ENCODE results near the gene FURIN.
"Not testable (repeated sequence)": the region's sequence is repeated elsewhere in the genome, so short reads cannot be mapped to it uniquely, and the experiment has no call there.

FURIN gene

DNA sequence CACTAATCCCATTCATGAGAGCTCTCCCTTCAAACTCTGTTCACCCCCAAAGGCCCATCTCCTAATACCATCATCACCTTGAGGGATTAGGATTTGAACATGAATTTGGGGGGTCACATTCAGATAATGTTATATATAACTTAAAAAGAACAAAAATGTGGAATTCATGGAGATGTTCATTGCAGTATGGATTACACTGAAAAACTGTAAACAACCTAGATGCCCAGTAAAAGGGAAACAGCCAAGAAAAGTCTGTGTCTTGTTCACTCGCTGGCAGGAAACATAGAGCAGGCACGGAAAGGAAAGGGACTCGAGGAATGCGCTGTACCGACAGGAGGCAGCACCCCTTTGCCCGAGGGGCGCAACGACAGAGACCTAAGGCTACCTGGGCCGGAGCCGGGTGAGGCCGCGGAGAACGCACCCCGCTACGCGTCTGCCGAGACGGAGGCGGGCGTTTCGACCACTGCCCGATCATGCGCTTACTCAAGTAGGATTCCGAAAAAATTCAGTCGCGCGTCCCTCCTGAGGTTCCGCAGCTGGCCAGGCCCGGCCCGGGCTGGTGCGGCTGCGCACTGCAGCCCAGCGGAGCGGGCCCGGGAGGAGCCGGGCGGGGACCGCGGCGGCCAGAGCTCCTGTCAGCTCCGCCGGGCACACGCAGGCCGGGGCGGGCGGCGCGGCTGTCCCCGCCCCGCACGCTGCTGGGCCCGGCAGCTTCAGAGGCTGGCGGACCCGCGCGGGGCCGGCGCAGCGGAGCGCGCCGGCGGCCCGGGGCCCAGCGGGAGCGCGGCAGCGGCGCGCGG is 33.9 kb downstream of the FURIN start:
- DNase-seq (ENCODE audit: low read depth in 3 of 3) = peak; percentile 38 to 69 (median 46)

DNA sequence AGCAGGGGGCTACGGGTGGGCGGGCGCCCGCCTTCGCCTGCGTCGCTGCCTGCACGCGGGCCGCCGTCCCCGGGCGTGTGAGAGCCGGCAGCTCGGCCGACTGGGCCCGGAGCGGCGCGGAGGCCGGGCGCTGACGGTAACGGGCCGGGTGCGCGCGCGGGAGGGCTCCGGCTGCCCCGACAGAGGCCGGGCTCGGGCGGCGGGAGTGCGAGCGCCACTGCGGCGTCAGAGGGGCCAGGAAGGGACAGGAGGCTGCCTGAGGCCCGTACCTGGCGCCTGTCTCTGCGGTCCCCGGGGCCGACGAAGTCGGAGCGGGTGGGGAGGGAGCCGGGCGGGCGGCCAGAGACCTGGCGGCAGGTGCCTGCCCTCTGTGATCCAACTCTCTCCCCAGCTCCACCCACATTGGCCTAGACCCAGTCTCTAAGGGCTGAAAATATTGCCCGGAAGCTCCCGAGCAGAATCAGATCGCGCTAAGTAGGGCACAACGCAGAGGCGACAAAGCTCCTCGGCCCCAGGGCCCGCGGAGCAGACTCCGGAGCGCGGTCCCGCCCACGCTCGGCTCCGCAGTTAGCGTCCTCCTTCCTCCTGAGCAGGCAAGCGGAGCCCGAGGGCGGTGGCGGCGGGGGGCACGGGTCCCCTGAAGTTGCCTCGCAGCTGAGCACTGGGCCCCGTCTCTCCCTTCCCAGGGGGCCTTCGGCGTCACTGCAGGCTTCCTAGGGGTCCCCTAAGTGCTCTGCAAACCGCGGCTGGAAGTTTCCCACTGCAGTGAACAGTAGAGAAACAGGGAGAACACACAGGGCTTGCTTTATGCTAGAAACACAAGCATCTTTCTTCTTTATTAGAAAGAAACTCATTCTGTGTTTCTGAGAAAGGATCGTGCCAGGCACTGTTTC is 34.7 kb downstream of the FURIN start, which contains the start of gene MAN2A2:
TSS of gene MAN2A2 (plus strand) at position 463 of the 893 bp plus-strand sequence. CDS start 906 bp downstream, outside the sequence.
- DNase-seq (ENCODE audit: low read depth in 3 of 3) = peak; percentile 54 to 83 (median 69)

DNA sequence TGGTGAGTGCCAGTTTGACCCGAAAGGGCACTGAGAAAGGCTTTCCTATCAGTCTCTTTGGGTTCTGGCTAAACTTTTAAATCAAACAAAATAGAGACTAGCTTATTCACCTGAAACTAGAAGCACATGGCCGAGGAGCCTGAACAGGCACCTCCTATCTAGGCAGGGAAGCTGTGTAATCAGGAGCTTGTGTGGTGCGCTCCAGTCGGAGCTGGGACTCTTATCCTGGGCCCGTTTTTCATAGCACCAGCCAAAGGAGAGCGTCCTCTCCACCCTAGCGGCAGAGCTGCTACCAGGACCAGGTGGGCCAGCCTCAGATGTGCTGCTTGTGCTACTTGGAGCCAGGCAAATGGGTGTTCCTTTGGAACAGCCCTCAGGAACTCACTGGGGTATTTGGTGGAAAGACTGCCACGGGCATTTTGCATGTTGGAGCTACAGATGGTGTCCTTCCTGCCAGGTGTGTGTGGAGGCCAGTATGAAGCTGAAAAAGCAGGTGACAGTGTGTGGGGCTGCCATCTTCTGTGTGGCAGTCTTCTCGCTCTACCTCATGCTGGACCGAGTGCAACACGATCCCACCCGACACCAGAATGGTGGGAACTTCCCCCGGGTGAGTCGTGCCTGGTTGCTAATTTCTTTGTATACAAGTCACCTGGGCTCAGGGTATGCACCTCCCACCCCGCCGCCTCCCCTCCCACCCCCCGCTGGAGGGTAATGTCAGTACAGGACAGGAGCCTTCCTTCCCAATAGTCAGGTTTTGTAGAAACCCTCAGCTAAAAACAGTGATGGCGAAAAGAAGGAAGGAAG is 35.5 kb downstream of the FURIN start:
- no peak for DNase-seq (ENCODE audit: low read depth in 3 of 3)

DNA sequence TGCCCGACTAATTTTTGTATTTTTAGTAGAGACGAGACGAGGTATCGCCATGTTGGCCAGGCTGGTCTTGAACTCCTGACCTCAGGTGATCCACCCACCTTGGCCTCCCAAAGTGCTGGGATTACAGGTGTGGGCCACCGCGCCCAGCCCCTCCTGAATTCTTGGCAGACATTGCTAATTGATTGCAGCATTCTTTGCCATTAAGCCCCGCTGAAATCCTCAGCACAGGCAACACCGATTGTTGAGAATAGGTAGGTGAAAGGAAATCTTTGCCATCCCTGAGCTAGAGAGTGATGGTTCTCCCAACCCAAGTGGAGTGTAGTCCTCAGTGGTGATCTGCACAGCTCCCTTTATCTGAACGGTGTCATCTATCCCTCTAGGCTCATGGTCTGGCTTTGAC is 36.4 kb downstream of the FURIN start:
- no peak for DNase-seq (ENCODE audit: low read depth in 3 of 3)

DNA sequence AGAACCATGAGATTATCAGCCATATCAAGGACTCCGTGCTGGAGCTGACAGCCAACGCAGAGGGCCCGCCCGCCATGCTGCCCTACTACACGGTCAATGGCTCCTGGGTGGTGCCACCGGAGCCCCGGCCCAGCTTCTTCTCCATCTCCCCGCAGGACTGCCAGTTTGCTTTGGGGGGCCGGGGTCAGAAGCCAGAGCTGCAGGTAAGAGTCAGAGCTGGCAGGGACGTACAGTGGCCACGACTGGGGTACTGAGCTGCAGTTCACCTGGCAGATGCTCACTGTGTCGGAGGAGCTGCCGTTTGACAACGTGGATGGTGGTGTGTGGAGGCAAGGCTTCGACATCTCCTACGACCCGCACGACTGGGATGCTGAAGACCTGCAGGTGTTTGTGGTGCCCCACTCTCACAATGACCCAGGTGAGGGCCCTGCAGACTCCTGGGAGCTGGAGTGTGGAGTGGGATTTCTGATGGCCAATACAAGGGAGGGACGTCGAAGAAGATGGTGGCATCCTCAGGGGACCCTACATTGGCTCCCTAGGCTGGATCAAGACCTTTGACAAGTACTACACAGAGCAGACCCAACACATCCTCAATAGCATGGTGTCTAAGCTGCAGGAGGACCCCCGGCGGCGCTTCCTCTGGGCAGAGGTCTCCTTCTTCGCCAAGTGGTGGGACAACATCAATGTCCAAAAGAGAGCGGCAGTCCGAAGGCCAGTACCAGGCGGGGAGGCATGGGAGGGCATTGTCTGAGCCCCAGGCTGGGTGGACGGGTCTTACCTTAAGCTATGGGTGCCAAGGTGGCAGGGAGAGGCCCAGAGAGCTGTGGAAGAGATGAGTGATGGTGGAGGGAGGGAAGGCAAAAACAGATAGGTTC is 37.2 kb downstream of the FURIN start:
- no peak for DNase-seq (ENCODE audit: low read depth in 3 of 3)

DNA sequence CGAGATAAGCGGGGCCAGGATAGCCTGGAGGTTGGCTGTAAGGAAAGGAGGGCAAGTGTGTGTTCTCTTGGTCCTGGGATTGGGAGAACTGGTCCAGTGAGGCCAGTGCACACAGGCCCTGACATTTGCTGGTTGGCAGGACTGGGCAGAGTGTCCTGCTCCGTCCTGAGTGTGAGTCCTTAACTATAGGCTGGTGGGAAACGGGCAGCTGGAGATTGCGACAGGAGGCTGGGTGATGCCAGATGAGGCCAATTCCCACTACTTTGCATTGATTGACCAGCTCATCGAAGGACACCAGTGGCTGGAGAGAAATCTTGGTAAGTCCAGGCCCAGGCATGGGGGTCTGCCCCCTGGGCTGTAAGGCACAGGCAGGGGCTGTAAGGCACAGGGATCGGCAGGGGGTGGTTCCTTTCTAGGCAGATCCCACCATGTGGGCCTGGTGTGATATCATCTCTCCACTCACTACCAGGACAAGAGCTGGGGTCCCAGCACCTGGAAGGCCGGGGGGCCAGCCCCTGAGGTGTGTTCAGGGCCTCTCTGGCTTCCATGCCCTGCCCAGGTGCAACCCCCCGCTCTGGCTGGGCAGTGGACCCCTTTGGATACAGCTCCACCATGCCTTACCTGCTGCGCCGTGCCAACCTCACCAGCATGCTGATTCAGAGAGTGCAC is 37.9 kb downstream of the FURIN start:
- no peak for DNase-seq (ENCODE audit: low read depth in 3 of 3)

DNA sequence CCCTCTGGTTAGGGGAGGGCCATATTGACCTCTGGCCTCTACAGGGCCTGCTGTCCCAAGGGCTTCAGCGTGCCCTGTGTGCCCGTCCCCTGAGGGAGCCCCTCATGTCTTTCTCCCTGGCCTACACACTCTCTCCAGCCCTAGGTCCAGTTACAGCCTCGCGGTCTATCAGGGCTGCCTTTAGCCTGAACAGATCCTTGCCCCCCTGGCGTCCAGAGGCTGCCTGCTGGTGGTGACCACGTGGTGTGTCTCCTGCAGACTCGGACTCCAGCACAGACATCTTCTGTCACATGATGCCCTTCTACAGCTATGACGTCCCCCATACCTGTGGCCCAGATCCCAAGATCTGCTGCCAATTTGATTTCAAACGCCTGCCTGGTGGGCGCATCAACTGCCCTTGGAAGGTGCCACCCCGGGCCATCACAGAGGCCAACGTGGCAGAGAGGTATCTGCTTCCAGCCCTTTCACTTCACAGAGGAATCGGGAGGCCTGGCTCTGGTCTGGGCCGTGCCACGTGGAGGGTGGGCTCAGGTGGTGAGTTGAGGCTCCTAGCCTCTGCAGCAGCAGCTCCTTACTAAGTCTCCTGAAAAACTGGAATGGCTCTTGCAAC is 38.8 kb downstream of the FURIN start:
- DNase-seq (ENCODE audit: low read depth in 3 of 3) = no peak

GRCh38 chr15:90907838-90908507 is 39.6 kb downstream of the FURIN start:
- DNase-seq (ENCODE audit: low read depth in 3 of 3) = no peak

GRCh38 chr15:90909449-90909848 is 41.1 kb downstream of the FURIN start:
- not testable (repeated sequence) for DNase-seq (ENCODE audit: low read depth in 3 of 3)

GRCh38 chr15:90909976-90910375 is 41.6 kb downstream of the FURIN start:
- DNase-seq (ENCODE audit: low read depth in 3 of 3) = no peak

- DNase-seq (ENCODE audit: low read depth in 3 of 3) = no peak
Measured at GRCh38 chr15:90910441-90911301, 42.3 kb downstream of the FURIN start.

- DNase-seq (ENCODE audit: low read depth in 3 of 3) = no peak
Measured at GRCh38 chr15:90911302-90911623, 42.9 kb downstream of the FURIN start.

- DNase-seq (ENCODE audit: low read depth in 3 of 3) = no peak
Measured at GRCh38 chr15:90911906-90912769, 43.8 kb downstream of the FURIN start.

DNA sequence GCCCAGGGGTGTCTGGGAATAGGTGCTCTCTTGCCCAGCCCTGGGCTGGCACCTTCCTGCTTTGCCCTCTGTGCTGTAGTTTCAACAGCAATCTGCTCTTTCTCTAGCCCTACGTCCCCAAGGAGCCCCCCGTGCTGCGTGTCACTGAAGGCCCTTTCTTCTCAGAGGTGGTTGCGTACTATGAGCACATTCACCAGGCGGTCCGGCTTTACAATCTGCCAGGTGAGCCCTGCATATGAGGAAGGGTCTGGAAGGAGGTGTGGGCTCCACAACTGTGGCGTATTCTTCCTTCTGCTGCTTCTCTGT is 44.3 kb downstream of the FURIN start:
- no peak for DNase-seq (ENCODE audit: low read depth in 3 of 3)

DNA sequence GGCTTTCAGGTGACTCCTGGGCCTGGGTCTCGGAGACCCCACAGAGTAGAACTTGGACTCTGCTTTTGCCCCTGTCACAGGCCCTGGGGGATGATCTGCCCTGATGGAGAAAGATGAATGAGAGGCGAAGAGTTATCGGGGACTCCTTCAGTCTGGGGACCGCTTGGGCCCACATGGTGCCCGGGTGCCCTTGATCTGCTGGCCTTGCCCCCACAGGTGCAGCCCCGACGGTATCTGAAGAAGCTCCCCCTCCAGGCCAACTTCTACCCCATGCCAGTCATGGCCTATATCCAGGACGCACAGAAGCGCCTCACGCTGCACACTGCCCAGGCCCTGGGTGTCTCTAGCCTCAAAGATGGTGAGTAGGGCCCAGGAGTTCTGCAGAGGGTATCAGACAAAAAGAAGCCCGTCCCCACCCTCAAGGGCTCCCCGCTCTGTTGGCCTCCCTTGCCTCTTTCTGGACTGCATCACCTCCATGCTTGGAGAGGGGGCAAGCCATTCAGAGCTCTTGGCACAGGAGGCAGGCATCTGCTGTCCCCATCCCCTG is 45.1 kb downstream of the FURIN start:
- no peak for DNase-seq (ENCODE audit: low read depth in 3 of 3)

- DNase-seq (ENCODE audit: low read depth in 3 of 3) = no peak
Measured at GRCh38 chr15:90914305-90915080, 46.1 kb downstream of the FURIN start.
